AG09309 (cell line): ENCODE results near the gene CPZ.

ENCODE experiments used
- DNase-seq: peaks from one replicate; pipeline ENCODE4 v3.0.0-alpha.2; 2010; ENCODE audit warnings: low read depth
- H3K4me3 ChIP-seq: 2 replicates; pipeline ENCODE4 v1.5.1; 2011; ENCODE audit warnings: mild to moderate bottlenecking, low read depth, low read length, moderate library complexity; ENCODE audit not compliant: control insufficient read depth
- TF ChIP-seq, protein P1 (sequence below): IDR thresholded peaks from 2 replicates; pipeline ENCODE4 v1.5.1; 2011; ENCODE audit warnings: mild to moderate bottlenecking, low read depth, low read length, inconsistent platforms; ENCODE audit not compliant: insufficient read depth, control insufficient read depth; ENCODE audit errors: missing control alignments

Gene CPZ

DNA sequence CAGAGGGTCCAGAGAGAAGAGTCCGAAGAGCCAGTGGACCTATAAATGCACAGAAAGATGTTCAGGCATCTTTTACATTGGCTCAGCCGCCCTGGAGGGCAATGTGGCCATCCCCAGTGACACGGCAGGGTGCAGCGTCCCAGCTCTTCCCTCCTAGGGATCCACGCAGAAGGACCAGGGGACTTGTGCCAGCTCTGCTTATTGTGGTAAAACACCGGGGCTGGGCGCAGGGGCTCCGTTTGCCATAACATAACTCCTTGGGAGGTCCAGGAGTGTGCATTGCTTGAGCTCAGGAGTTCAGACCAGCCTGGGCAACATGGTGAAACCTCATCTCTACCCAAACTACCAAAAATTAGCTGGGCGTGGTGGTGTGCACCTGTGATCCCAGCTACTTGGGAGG lies 70.2 kb downstream of the CPZ start:
- H3K4me3 ChIP-seq = no peak overlapping the region
- TF ChIP-seq, protein P1, sequence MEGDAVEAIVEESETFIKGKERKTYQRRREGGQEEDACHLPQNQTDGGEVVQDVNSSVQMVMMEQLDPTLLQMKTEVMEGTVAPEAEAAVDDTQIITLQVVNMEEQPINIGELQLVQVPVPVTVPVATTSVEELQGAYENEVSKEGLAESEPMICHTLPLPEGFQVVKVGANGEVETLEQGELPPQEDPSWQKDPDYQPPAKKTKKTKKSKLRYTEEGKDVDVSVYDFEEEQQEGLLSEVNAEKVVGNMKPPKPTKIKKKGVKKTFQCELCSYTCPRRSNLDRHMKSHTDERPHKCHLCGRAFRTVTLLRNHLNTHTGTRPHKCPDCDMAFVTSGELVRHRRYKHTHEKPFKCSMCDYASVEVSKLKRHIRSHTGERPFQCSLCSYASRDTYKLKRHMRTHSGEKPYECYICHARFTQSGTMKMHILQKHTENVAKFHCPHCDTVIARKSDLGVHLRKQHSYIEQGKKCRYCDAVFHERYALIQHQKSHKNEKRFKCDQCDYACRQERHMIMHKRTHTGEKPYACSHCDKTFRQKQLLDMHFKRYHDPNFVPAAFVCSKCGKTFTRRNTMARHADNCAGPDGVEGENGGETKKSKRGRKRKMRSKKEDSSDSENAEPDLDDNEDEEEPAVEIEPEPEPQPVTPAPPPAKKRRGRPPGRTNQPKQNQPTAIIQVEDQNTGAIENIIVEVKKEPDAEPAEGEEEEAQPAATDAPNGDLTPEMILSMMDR = no peak

DNA sequence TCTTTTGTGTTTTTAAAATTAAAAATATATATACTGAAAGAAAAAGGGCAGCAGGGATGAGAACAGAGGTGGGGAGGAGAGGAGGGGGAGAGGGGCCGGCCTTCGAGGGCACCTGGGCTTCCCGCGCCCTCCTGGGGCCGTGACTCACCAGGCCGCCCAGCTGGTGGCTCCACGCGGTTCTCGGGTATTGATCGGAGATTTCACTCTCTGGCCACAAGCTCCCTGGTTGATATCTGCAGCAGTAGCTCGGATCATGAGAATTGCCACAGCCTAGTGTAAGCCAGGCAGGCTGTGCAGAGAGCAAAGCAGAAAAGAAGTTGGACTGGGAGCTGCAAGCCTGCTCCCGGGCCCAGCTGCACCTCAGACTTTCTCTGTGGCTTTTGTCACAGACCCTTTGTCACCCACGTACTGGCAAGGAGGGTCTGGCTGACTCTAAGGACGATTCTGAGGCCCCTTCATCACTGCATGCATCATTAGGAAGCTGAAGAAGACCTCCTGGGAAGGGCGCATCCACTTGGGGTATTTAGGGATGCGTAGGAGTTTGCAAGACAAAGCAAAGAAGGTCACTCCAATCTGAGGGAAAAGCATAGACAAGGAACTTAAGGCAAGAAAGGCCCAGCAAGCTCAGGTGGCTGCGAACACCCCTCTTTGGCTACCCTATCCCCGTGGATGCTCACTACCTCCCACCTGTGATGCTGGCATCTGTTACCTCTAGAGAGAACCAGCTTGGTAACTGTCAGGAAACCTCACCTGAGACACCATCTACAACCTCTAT lies 71.7 kb downstream of the CPZ start:
- DNase-seq = no peak
- no peak overlapping the region for H3K4me3 ChIP-seq
- TF ChIP-seq, protein P1 = no peak

More for the DNA sequence above, 70.2 kb downstream of the CPZ start:
- no peak for DNase-seq

DNA sequence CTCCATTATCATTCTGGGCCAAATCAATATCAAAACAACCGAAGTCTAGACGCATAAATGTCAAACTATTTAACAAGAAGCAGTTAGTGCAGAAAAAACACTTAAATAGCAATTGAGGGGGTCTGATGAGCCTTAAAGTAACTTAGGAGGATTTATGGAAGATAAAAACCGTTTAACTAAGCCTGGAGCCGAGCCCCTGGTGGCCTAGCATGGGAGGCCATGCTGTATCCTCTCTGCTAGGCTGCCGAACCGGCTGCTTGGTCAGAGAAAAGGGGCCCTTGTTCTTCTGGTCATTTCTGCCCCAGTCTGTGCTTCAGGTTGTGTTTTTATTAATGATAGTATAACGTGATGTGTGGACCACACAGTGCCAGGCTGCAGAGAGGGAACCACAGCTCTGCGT lies 72.4 kb downstream of the CPZ start:
- H3K4me3 ChIP-seq = no peak overlapping the region
- TF ChIP-seq, protein P1 = no peak
- DNase-seq = no peak

DNA sequence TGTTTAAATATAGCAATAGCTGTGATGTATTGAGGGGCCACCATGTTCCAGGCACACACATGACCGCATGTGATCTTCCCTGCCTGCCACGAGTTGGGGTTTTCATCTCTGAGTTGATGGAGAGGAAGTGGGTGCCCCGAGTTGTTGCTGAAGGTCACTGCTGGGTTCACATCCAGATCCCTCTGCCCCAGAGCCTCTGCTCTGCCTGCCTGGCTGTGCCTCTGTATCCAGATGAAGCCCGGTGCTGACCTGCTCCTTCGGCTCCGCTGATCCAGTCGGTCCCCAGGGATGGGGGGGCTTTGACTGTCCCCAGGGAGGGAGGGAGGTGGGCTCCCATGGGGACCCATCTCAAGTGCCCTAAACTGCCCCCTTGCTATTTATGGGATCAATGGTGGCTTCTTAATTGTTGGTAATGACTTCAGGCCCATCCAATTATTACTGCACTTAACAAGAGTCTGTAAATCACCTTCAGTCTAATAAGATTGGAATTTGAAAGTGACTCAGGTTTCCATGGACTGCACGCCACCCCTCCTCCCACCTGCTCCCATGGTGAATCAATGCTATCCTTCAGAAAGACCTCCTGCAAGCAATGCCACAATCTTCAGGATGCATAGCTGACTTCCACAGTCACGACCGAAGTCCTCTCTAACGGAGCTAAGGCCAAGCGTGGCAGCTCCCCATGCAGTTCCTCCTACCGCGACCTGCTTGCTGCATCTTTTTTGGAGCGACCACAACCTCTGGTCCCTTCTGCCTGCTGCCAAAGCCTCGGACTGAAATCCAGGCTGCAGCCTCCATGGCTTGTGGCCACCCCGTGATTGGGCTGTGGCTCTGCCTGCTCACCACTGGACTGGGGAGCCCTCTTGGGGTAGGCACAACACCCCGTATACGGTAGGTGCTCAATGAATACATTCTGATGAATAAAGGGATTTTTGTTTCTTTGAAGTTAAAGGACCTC lies 73.1 kb downstream of the CPZ start:
- TF ChIP-seq, protein P1 = no peak
- no peak overlapping the region for H3K4me3 ChIP-seq
- no peak for DNase-seq

GRCh38 chr4:8666581-8666980 lies 74.0 kb downstream of the CPZ start:
- TF ChIP-seq, protein P1 = no peak
- no peak for DNase-seq
- H3K4me3 ChIP-seq = no peak overlapping the region
